Prostate gland (tissue), 2 donors: ENCODE data around the gene TAF3. TPM values are rescaled to one million over a fixed set of nuclear protein-coding genes. Genes with fewer than 3 reads are reported as not detected.
A peak's percentile ranks its signal among the peaks of the same experiment; 100 is the strongest.

ENCODE experiments used
- DNase-seq: peaks from one replicate; pipeline ENCODE4 v3.0.0-alpha.2; 2019; ENCODE audit warnings: low spot score
- H3K27ac ChIP-seq, 2 donors: fragments of 200-600 bp; sonication (generic); 2 replicates each; pipeline ENCODE4 v1.5.1; 2017 to 2019
- H3K27me3 ChIP-seq: fragments of 200-600 bp; sonication (generic); replicated peaks from 2 replicates; pipeline ENCODE4 v1.5.1; 2019; ENCODE audit not compliant: insufficient read depth
- H3K36me3 ChIP-seq, 2 donors: fragments of 200-600 bp; sonication (generic); 1 replicate in 1 of 2; 2 replicates in 1 of 2; pipeline versions ENCODE4 v1.5.1 to v1.8.1; 2017 to 2019
- H3K4me1 ChIP-seq: fragments of 200-600 bp; sonication (generic); replicated peaks from 2 replicates; pipeline ENCODE4 v1.5.1; 2019
- H3K4me3 ChIP-seq, 2 donors: fragments of 200-600 bp; sonication (generic); 2 replicates each; pipeline ENCODE4 v1.5.1; 2017 to 2019
- H3K9me3 ChIP-seq: fragments of 200-600 bp; sonication (generic); 2 replicates; pipeline ENCODE4 v1.5.1; 2017
- CTCF ChIP-seq, 4 experiments: fragments of 200-600 bp in 2 of 4; fragments of 450-650 bp in 2 of 4; sonication (generic) in 2 of 4; IDR thresholded peaks; 1 replicate in 3 of 4; 2 replicates in 1 of 4; pipeline ENCODE4 v1.5.1; 2016 to 2019; ENCODE audit warnings: antibody characterized with exemption in 4 of 4, mild to moderate bottlenecking in 2 of 4, moderate library complexity in 2 of 4
- POLR2A ChIP-seq: fragments of 450-650 bp; IDR thresholded peaks from one replicate; pipeline ENCODE4 v1.6.1; 2016; ENCODE audit warnings: antibody characterized with exemption, mild to moderate bottlenecking
- POLR2AphosphoS5 ChIP-seq: sonication (generic); formaldehyde crosslinking; IDR thresholded peaks from one replicate; pipeline ENCODE4 v1.6.1; 2017; ENCODE audit warnings: antibody characterized with exemption
- WGBS: methylation state at CpG from one replicate; pipeline ENCODE4 v1.1.5; 2018; 5-methylcytosine and 5-hydroxymethylcytosine counted together
- intact Hi-C: fragments of 100-400 bp; cut with DNase I; formaldehyde crosslinking; loops from one replicate; pipeline ENCODE4 v1.14.2; 2022
- total RNA-seq, 2 donors: library from RNA; depleted of rRNA; stranded (reverse); fragments of >200 nt; gene quantifications; one replicate each; pipeline ENCODE4 v1.1.0, GENCODE V29; 2016

TAF3 gene
- total RNA-seq, 2 donors from 2014 or later: 4.4 to 20.2 TPM

GRCh38 chr10:7980196-7980595 is 161.9 kb downstream of the TAF3 start:
- Histone ChIP-seq H3K36me3 (no peaks in the 10 kb centered on the region), H3K27ac (no peak overlapping the region), H3K4me1 (no peaks in the 10 kb centered on the region), H3K4me3 (no peak overlapping the region), H3K9me3 (no peaks in the 10 kb centered on the region), H3K27me3 (no peaks in the 10 kb centered on the region)
- intact Hi-C loops: no loop called here
- WGBS: 31% methylated on average over 1 of the region's 1 CpG
- DNase-seq: no peak
- TF ChIP-seq POLR2AphosphoS5: peak; percentile 53
- no peak for TF ChIP-seq CTCF (IDR thresholded peaks at IDR 0.05)

GRCh38 chr10:7982727-7983126 is 164.4 kb downstream of the TAF3 start:
- DNase-seq: no peak
- H3K27ac ChIP-seq: no peak overlapping the region
- WGBS: 85% methylated on average over 5 of the region's 5 CpGs
- no peak overlapping the region for H3K4me3 ChIP-seq
- H3K9me3 ChIP-seq: no peaks in the 10 kb centered on the region
- no peaks in the 10 kb centered on the region for H3K4me1 ChIP-seq
- no peaks in the 10 kb centered on the region for H3K27me3 ChIP-seq
- intact Hi-C loops: no loop called here
- no peaks in the 10 kb centered on the region for H3K36me3 ChIP-seq
- TF ChIP-seq POLR2A (no peak), POLR2AphosphoS5 (no peak), CTCF (IDR thresholded peaks at IDR 0.05) (no peak)

GRCh38 chr10:7984325-7984724 is 166.0 kb downstream of the TAF3 start:
- intact Hi-C loops: no loop called here
- no peak for DNase-seq
- H3K4me1 ChIP-seq: no peaks in the 10 kb centered on the region
- H3K4me3 ChIP-seq: no peak overlapping the region
- no peaks in the 10 kb centered on the region for H3K9me3 ChIP-seq
- H3K36me3 ChIP-seq: no peaks in the 10 kb centered on the region
- no peaks in the 10 kb centered on the region for H3K27me3 ChIP-seq
- 48% methylated on average over 3 of the region's 3 CpGs for WGBS
- no peak overlapping the region for H3K27ac ChIP-seq
- no peak for TF ChIP-seq CTCF (IDR thresholded peaks at IDR 0.05)
- TF ChIP-seq POLR2A: no peak
- no peak for TF ChIP-seq POLR2AphosphoS5

- DNase-seq: no peak
- Histone ChIP-seq H3K36me3 (no peaks in the 10 kb centered on the region), H3K4me1 (no peaks in the 10 kb centered on the region), H3K4me3 (no peak overlapping the region), H3K27me3 (no peaks in the 10 kb centered on the region), H3K27ac (no peak overlapping the region), H3K9me3 (no peaks in the 10 kb centered on the region)
- intact Hi-C loops: no loop called here
- WGBS: 81% methylated on average over 7 of the region's 7 CpGs
- TF ChIP-seq CTCF (IDR thresholded peaks at IDR 0.05) (no peak), POLR2AphosphoS5 (no peak), POLR2A (no peak)
Measured at GRCh38 chr10:7984896-7985295, 166.6 kb downstream of the TAF3 start.

GRCh38 chr10:7986851-7987250 is 168.5 kb downstream of the TAF3 start:
- Histone ChIP-seq H3K9me3 (no peaks in the 10 kb centered on the region), H3K4me3 (no peak overlapping the region), H3K36me3 (no peaks in the 10 kb centered on the region), H3K27me3 (no peaks in the 10 kb centered on the region), H3K27ac (no peak overlapping the region), H3K4me1 (no peaks in the 10 kb centered on the region)
- TF ChIP-seq CTCF (IDR thresholded peaks at IDR 0.05) (no peak), POLR2A (no peak), POLR2AphosphoS5 (no peak)
- no peak for DNase-seq
- 83% methylated on average over 4 of the region's 4 CpGs for WGBS
- intact Hi-C loops: no loop called here
